Erythroblast (primary cell): ENCODE results near the gene SERPINB11.

Experiments used
- GATA1 ChIP-seq: IDR thresholded peaks from 2 replicates; pipeline ENCODE4 v1.6.1; 2011; ENCODE audit warnings: low read depth, mild to moderate bottlenecking, control low read depth, low read length, moderate library complexity
- POLR2A ChIP-seq: IDR thresholded peaks from 2 replicates; pipeline ENCODE4 v1.6.1; 2011; ENCODE audit warnings: mild to moderate bottlenecking, low read length

DNA sequence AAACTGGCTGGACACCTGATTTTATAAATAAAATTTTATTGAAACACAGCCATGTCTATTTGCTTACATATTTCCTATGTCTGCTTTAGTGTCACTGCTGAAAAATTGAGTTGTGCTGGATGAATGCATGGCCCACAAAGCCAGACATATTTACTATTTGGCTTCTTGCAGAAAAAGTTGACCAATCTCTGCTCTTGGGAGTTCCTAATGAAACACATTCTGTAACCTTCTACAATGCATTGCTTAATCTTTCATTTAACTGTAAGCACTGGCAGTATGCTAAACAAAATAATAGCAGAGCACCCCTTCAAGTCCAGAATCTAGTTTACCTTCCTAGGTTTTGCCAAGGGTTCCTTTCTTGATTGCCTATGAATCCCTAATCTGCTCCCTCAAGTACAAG, 54.8 kb downstream of the SERPINB11 start:
- TF ChIP-seq POLR2A (no peak), GATA1 (no peak)
